H9 (cell line): ENCODE results near the gene CORO7. TPM values are rescaled to one million over a fixed set of nuclear protein-coding genes. Genes with fewer than 3 reads are reported as not detected.

ENCODE experiments used
- DNase-seq: peaks from one replicate; pipeline ENCODE4 v3.0.0-alpha.2; 2017
- H2AFZ ChIP-seq: one replicate; pipeline ENCODE4 v1.6.1; 2013; ENCODE audit warnings: mild to moderate bottlenecking, low read length, control low read depth, moderate library complexity
- H2AK5ac ChIP-seq: 2 replicates; pipeline ENCODE4 v1.6.1; 2013; ENCODE audit warnings: low read length, control low read depth, mixed read lengths; ENCODE audit not compliant: insufficient read length
- H2BK120ac ChIP-seq: one replicate; pipeline ENCODE4 v1.6.1; 2013; ENCODE audit warnings: low read depth, mild to moderate bottlenecking, low read length, control low read depth, inconsistent platforms; ENCODE audit not compliant: poor library complexity, severe bottlenecking
- H2BK12ac ChIP-seq: 2 replicates; pipeline ENCODE4 v1.6.1; 2013; ENCODE audit warnings: low read length, control low read depth, mixed read lengths, low read depth; ENCODE audit not compliant: insufficient read length
- H2BK15ac ChIP-seq: 2 replicates; pipeline ENCODE4 v1.6.1; 2013; ENCODE audit warnings: low read depth, low read length, control low read depth
- H2BK20ac ChIP-seq: one replicate; pipeline ENCODE4 v1.6.1; 2013; ENCODE audit warnings: low read depth, mild to moderate bottlenecking, low read length, control low read depth, inconsistent platforms; ENCODE audit not compliant: poor library complexity, severe bottlenecking
- H2BK5ac ChIP-seq: 2 replicates; pipeline ENCODE4 v1.6.1; 2013; ENCODE audit warnings: low read length, control low read depth, mixed read lengths; ENCODE audit not compliant: insufficient read length
- H3K14ac ChIP-seq: 2 replicates; pipeline ENCODE4 v1.6.1; 2013; ENCODE audit warnings: low read length, control low read depth; ENCODE audit not compliant: insufficient read depth
- H3K18ac ChIP-seq: 2 replicates; pipeline ENCODE4 v1.6.1; 2013; ENCODE audit warnings: low read depth, mild to moderate bottlenecking, mixed read lengths, low read length, control low read depth; ENCODE audit not compliant: insufficient read length
- H3K23ac ChIP-seq: 2 replicates; pipeline ENCODE4 v1.6.1; 2013; ENCODE audit warnings: low read length, control low read depth, mixed read lengths, low read depth; ENCODE audit not compliant: insufficient read length
- H3K23me2 ChIP-seq: 2 replicates; pipeline ENCODE4 v1.6.1; 2013; ENCODE audit warnings: low read depth, mild to moderate bottlenecking, mixed read lengths, low read length, control low read depth; ENCODE audit not compliant: insufficient read length, poor library complexity, severe bottlenecking
- H3K27ac ChIP-seq: 2 replicates; pipeline ENCODE4 v1.5.1; 2013; ENCODE audit warnings: low read length, control low read depth, mixed read lengths, low read depth; ENCODE audit not compliant: insufficient read length
- H3K27me3 ChIP-seq: 2 replicates; pipeline ENCODE4 v1.6.1; 2013; ENCODE audit warnings: low read length, control low read depth, inconsistent platforms; ENCODE audit not compliant: insufficient read depth
- H3K4ac ChIP-seq: 2 replicates; pipeline ENCODE4 v1.6.1; 2013; ENCODE audit warnings: low read depth, mild to moderate bottlenecking, control low read depth, inconsistent platforms, low read length, moderate library complexity
- H3K4me1 ChIP-seq: 2 replicates; pipeline ENCODE4 v1.6.1; 2013; ENCODE audit warnings: low read length, control low read depth, inconsistent platforms; ENCODE audit not compliant: insufficient read depth
- H3K4me2 ChIP-seq: 2 replicates; pipeline ENCODE4 v1.6.1; 2013; ENCODE audit warnings: low read length, control low read depth, mixed read lengths; ENCODE audit not compliant: insufficient read length, insufficient read depth
- H3K56ac ChIP-seq: 2 replicates; pipeline ENCODE4 v1.6.1; 2013; ENCODE audit warnings: low read depth, mild to moderate bottlenecking, mixed read lengths, low read length, control low read depth; ENCODE audit not compliant: insufficient read length
- H3K79me1 ChIP-seq: 2 replicates; pipeline ENCODE4 v1.6.1; 2013; ENCODE audit warnings: low read depth, mild to moderate bottlenecking, moderate library complexity, low read length, control low read depth, inconsistent platforms; ENCODE audit not compliant: insufficient read depth, poor library complexity, severe bottlenecking
- H3K79me2 ChIP-seq: 2 replicates; pipeline ENCODE4 v1.6.1; 2013; ENCODE audit warnings: low read length, control low read depth, inconsistent platforms; ENCODE audit not compliant: insufficient read depth
- H3K9ac ChIP-seq: 2 replicates; pipeline ENCODE4 v1.6.1; 2013; ENCODE audit warnings: low read length, control low read depth, mixed read lengths; ENCODE audit not compliant: insufficient read length; ENCODE audit errors: extremely low read depth
- H3K9me3 ChIP-seq: one replicate; pipeline ENCODE4 v1.6.1; 2013; ENCODE audit warnings: low read depth, low read length, inconsistent platforms; ENCODE audit not compliant: control insufficient read depth
- H3T11ph ChIP-seq: one replicate; pipeline ENCODE4 v1.6.1; 2013; ENCODE audit warnings: mild to moderate bottlenecking, low read length, control low read depth, inconsistent platforms
- H4K20me1 ChIP-seq: one replicate; pipeline ENCODE4 v1.6.1; 2013; ENCODE audit not compliant: control insufficient read depth, insufficient read length, insufficient read depth
- H4K5ac ChIP-seq: 2 replicates; pipeline ENCODE4 v1.6.1; 2013; ENCODE audit warnings: low read depth, mild to moderate bottlenecking, mixed read lengths, low read length, control low read depth; ENCODE audit not compliant: insufficient read length
- H4K8ac ChIP-seq: replicated peaks from 2 replicates; pipeline ENCODE4 v1.6.1; 2013; ENCODE audit warnings: low read length, control low read depth, mixed read lengths, low read depth; ENCODE audit not compliant: insufficient read length
- H4K91ac ChIP-seq: 2 replicates; pipeline ENCODE4 v1.6.1; 2013; ENCODE audit warnings: low read depth, mild to moderate bottlenecking, moderate library complexity, mixed read lengths, low read length, control low read depth; ENCODE audit not compliant: insufficient read length
- H3K27ac Mint-ChIP-seq, 3 experiments: 2 replicates in 2 of 3; 3 replicates in 1 of 3; pipeline ENCODE4 v1.8.0; 2020 to 2021; ENCODE audit warnings: mixed read lengths in 3 of 3, mild to moderate bottlenecking in 1 of 3, moderate library complexity in 1 of 3
- H3K27me3 Mint-ChIP-seq: 2 replicates; pipeline ENCODE4 v1.8.0; 2021; ENCODE audit warnings: low read depth, mild to moderate bottlenecking, moderate library complexity, mixed read lengths
- H3K36me3 Mint-ChIP-seq, 3 experiments: 2 replicates in 2 of 3; 3 replicates in 1 of 3; pipeline ENCODE4 v1.8.0; 2020 to 2021; ENCODE audit warnings: low read depth in 3 of 3, mixed read lengths in 3 of 3; ENCODE audit not compliant: insufficient read depth in 1 of 3
- H3K4me1 Mint-ChIP-seq, 2 experiments: 2 replicates each; pipeline ENCODE4 v1.8.0; 2020; ENCODE audit warnings: mixed read lengths in 2 of 2
- H3K4me3 Mint-ChIP-seq, 2 experiments: 2 replicates in 1 of 2; 3 replicates in 1 of 2; pipeline ENCODE4 v1.8.0; 2020 to 2021; ENCODE audit warnings: mild to moderate bottlenecking in 2 of 2, mixed read lengths in 2 of 2, moderate library complexity in 1 of 2
- H3K9me3 Mint-ChIP-seq, 2 experiments: 2 replicates in 1 of 2; 3 replicates in 1 of 2; pipeline ENCODE4 v1.8.0; 2020; ENCODE audit warnings: mild to moderate bottlenecking in 2 of 2, mixed read lengths in 2 of 2, moderate library complexity in 1 of 2
- CTCF ChIP-seq: fragments of 200-600 bp; sonication (generic); conservative IDR thresholded peaks from 3 replicates; pipeline ENCODE4 v1.8.0; 2021; ENCODE audit warnings: antibody characterized with exemption, mild to moderate bottlenecking
- WGBS: extraction: QIAGEN DNeasy Blood & Tissue Kit; methylation state at CpG from one replicate; pipeline ENCODE4 v1.1.7; 2013; ENCODE audit warnings: missing lambda C conversion rate, low lambda C conversion rate, mixed read lengths; ENCODE audit not compliant: insufficient read length; ENCODE audit errors: extremely low coverage; 5-methylcytosine and 5-hydroxymethylcytosine counted together
- total RNA-seq: library from RNA; stranded (reverse); gene quantifications from 2 replicates; pipeline ENCODE4 v1.2.1, GENCODE V29; 2021

Gene CORO7
- total RNA-seq, 1 experiment from 2014 or later: 38.4 TPM

- Histone ChIP-seq H3K4me2 (no peak overlapping the region), H2BK12ac (no peak overlapping the region), H3K4me1 (no peaks in the 10 kb centered on the region), H4K20me1 (no peaks in the 10 kb centered on the region), H3K23me2 (no peaks in the 10 kb centered on the region), H3K23ac (no peak overlapping the region), H4K5ac (no peak overlapping the region), H2BK120ac (no peak overlapping the region), H3K79me2 (peaks cover 12% of the 10 kb centered on the region; the same call in 1 of the 2 replicates), H4K91ac (no peak overlapping the region), H2BK15ac (no peak overlapping the region), H3K27me3 (no peaks in the 10 kb centered on the region), H2AFZ (no peak overlapping the region), H2AK5ac (no peak overlapping the region), H3T11ph (no peak overlapping the region), H3K4ac (no peak overlapping the region), H3K9me3 (no peaks in the 10 kb centered on the region), H2BK20ac (no peak overlapping the region), H3K79me1 (peaks cover 7% of the 10 kb centered on the region), H3K18ac (peak overlapping the region; percentile 36), H3K27ac (no peak overlapping the region), H4K8ac (no peak overlapping the region), H2BK5ac (no peak overlapping the region), H3K9ac (no peak overlapping the region), H3K56ac (no peak overlapping the region), H3K14ac (no peak overlapping the region)
- Mint-ChIP-seq H3K4me1 (peaks cover 6% of the 10 kb centered on the region in 2 experiments), H3K27me3 (no peaks in the 10 kb centered on the region), H3K36me3 (peaks cover 0 to 3% (median 0%) of the 10 kb centered on the region in 3 experiments; a peak in 1 of 7 replicates), H3K4me3 (no peak overlapping the region), H3K9me3 (no peaks in the 10 kb centered on the region), H3K27ac (peak overlapping the region in 1 of 3 experiments; percentile 9; a peak in 3 of 7 replicates)
- no peak for TF ChIP-seq CTCF
- WGBS: no CpG with 5 or more reads among the region's 4 CpGs
- DNase-seq: no peak
Observed at GRCh38 chr16:4353675-4354074, 62.7 kb downstream of the CORO7 start.
